ENCODE results near the gene SLC38A3.

SLC38A3 gene

GRCh38 chr3:50204804-50205412 lies at the start of gene SLC38A3:
TSS of gene SLC38A3 (plus strand) at chr3:50205271. CDS start at chr3:50214200, 8,929 bp downstream.
- no peak for DNase-seq

GRCh38 chr3:50155491-50155878 lies 49.6 kb upstream of the SLC38A3 start:
- no peak for DNase-seq

GRCh38 chr3:50155891-50156290 lies 49.2 kb upstream of the SLC38A3 start:
- no peak for DNase-seq

- DNase-seq = no peak
Observed at GRCh38 chr3:50156549-50157493, 48.2 kb upstream of the SLC38A3 start.

GRCh38 chr3:50157827-50158529 lies 47.1 kb upstream of the SLC38A3 start:
- DNase-seq = no peak

GRCh38 chr3:50158530-50159146 lies 46.4 kb upstream of the SLC38A3 start:
- DNase-seq = no peak

- no peak for DNase-seq
Observed at GRCh38 chr3:50160561-50160983, 44.5 kb upstream of the SLC38A3 start.

- DNase-seq = no peak
Observed at GRCh38 chr3:50161320-50161719, 43.8 kb upstream of the SLC38A3 start.

GRCh38 chr3:50162034-50162883 lies 42.8 kb upstream of the SLC38A3 start:
- DNase-seq = no peak

- no peak for DNase-seq
Observed at GRCh38 chr3:50163572-50164455, 41.3 kb upstream of the SLC38A3 start.

GRCh38 chr3:50164481-50164880 lies 40.6 kb upstream of the SLC38A3 start:
- DNase-seq = no peak

- no peak for DNase-seq
Observed at GRCh38 chr3:50164984-50165909, 39.8 kb upstream of the SLC38A3 start.

- no peak for DNase-seq
Observed at GRCh38 chr3:50165910-50166538, 39.0 kb upstream of the SLC38A3 start.

GRCh38 chr3:50166620-50167019 lies 38.5 kb upstream of the SLC38A3 start:
- no peak for DNase-seq

- no peak for DNase-seq
Observed at GRCh38 chr3:50167069-50167840, 37.8 kb upstream of the SLC38A3 start.

- DNase-seq = no peak
Observed at GRCh38 chr3:50167841-50168209, 37.2 kb upstream of the SLC38A3 start.

GRCh38 chr3:50168388-50168787 lies 36.7 kb upstream of the SLC38A3 start:
- no peak for DNase-seq

GRCh38 chr3:50168791-50169190 lies 36.3 kb upstream of the SLC38A3 start:
- no peak for DNase-seq
